NCI-H1436 treated with DMSO at 0.1 percent for 48 hours (cell line): ENCODE data around the gene NOL3.

ENCODE experiments used
- DNase-seq: peaks from one replicate; lab custom pipeline; 2025; lab: John Stamatoyannopoulos, UW

The NOL3 gene

DNA sequence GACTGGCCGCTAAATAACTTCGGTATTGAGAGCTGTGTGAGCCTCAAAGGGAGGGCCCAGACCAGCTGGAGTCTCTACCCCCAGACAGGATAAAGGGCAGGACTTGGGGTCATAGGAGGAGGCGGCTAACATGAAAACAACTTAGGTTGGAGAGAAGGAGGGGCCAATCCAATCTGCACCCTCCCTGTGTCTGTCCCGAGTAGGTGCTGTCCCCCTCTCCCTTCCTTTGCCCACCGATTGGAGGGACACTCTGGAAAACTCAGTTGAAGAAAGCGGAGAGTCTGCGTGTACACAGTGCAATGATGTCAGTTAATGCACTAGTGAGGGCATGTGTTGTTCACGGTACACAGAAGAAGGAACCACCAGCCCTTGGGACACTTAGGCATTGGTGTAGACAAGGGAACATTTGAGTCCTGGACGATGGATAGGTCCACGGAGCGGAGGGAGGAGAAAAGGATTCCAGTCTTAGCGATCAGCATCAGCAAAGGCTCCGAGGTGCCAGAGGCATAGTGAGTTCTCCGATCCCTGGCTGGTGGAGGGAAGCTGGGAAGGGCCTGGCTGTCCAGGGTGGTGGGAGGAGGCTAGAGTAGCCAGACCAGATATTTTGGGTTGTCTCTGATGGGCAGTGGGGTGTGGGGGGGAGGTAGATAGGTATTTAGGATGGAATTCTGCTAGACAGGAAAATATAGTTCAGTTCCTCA lies 761 bp downstream of the NOL3 start:
- DNase-seq = no peak

DNA sequence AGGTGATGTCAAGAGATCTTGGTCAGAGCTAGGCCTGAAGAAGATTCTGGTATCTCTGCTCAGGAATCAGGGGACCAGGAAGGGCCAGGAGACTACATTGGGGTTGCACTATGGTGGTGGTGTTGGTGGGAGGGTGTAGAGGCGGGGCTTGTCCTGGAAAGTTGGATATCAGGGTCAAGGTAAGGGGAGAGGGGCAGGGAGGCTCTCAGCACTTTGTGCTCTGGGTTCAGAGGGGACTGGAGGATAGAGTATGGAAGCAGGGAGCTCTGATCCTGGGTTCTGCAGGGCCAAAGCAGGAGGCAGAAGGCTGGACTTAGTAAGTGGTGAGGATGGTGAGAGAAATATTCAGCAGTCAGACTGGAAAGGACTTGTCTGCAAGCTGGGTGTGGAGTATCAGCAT lies 3.0 kb downstream of the NOL3 start:
- no peak for DNase-seq

DNA sequence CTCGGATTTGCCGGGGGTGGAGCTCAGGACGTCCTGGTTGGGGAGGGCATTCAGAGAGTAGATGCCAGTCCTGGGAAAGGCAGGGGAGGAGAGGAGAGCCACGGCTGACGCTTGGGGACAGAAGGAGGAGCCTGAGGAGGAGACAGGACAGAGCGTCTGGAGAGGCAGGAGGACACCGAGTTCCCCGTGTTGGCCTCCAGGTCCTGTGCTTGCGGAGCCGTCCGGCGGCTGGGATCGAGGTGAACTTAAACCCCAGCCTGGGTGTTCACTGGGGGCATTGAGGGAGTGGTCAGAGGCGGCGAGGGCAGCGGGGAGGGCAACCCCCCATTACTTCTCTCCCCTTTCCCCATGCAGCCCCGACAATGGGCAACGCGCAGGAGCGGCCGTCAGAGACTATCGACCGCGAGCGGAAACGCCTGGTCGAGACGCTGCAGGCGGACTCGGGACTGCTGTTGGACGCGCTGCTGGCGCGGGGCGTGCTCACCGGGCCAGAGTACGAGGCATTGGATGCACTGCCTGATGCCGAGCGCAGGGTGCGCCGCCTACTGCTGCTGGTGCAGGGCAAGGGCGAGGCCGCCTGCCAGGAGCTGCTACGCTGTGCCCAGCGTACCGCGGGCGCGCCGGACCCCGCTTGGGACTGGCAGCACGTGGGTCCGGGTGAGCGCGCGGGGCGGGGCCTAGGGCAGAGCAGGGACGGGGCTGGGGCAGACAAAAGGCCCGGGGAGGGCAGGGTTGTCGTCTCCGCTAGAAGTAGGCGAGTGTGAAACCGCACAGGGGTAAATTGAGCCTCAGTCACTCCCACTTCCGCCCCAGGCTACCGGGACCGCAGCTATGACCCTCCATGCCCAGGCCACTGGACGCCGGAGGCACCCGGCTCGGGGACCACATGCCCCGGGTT lies 3.7 kb downstream of the NOL3 start:
- DNase-seq = no peak

DNA sequence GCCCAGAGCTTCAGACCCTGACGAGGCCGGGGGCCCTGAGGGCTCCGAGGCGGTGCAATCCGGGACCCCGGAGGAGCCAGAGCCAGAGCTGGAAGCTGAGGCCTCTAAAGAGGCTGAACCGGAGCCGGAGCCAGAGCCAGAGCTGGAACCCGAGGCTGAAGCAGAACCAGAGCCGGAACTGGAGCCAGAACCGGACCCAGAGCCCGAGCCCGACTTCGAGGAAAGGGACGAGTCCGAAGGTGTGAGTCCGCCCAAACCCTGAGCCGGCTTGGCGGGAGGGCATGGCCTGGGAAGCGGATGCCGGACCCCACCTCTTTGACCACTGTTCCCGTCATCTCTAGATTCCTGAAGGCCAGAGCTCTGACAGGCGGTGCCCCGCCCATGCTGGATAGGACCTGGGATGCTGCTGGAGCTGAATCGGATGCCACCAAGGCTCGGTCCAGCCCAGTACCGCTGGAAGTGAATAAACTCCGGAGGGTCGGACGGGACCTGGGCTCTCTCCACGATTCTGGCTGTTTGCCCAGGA lies 4.4 kb downstream of the NOL3 start:
- no peak for DNase-seq

DNA sequence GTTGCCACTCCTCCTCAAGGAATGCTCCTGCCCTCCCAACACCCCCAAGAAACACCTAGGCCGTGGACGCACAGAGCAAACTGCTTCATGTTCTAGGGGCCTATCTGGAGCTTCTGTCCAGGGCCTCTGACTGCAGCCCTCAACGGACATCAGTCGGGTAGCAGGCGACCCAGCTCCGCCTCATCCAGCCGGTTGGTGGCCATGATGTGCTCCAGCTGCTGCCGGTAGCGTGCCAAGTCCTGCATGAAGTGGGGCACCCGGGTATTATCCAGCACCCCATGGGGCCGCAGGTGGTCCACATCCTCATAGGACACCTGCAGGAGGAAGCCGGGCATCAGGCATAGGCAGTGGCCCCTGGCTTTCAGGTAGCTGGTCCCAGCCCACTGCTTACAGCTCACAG lies 6.3 kb downstream of the NOL3 start:
- DNase-seq = no peak

DNA sequence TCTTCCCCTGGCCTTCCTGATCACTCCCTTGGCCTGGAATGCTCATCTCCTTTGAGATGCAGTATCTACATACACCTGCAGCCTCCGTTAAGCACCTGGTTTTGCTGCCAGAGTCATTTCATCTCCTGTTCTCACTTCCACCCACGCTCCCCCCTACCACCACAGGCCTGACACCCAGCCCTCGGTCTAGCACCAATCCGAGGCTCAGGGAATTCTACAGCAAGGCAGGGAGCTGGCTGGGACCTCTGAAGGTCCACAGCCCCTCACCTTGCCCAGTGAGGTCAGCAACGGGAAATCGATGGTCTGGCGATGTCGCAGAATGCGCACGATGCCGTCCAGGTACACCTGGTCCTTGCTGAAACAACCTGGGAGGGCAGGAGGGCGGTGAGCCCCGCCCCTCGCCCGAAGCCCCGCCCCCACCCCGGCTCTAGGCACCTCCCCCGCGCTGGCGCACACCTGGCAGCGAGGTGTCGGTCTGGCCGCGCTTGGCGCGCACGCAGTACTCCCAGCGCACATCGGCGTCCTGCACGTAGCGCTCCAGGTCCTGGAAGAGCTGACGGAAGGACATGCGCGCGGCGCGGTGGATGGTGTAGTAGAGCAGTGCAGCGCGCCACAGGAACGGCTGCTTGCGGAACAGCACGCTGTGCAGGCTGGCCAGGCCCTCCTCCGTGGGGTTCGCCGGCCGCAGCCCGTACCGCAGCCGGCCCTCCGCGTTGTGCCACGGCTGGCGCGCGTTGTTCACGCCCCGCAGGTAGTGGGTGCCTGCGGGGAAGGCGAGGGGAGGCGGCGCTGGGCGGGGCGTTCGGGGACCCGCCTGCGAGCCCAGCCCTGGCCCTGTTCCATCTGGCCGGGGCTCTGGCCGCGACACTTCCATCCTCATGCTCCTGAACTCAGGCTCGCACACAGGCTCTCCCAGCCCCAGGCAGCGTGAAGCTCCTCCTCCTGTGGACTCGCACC lies 7.7 kb downstream of the NOL3 start:
- no peak for DNase-seq

DNA sequence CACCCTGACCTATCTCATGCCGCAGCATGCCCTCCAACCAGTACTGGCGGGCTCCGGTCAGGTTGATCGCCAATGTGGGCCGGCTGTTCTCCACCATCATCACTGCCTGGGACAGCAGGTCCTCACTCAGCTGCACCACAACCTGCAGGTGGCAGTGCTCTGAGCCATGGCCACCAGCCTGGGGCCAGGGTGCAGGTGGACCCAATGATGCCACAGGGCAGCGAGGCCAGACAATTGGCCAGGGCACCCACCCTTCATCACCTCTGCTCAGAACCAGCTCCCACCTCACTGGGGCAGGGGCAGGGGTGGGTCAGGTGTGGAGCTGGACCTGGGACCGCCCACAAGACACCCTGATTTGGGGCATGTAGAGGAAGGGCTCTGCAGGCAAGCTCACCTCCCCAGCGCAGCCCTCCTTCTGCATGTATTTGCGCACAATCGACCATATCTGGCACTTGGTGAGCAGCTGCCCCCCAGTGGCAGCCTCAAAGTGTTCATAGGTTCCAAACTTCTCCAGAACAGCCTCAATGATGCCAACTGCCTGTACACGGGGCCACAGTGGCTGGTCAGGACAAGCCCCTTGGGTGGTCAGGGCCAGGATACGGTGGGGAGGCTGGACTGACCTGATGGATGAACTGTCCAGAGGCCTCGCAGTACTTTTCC lies 9.2 kb downstream of the NOL3 start:
- DNase-seq = no peak

DNA sequence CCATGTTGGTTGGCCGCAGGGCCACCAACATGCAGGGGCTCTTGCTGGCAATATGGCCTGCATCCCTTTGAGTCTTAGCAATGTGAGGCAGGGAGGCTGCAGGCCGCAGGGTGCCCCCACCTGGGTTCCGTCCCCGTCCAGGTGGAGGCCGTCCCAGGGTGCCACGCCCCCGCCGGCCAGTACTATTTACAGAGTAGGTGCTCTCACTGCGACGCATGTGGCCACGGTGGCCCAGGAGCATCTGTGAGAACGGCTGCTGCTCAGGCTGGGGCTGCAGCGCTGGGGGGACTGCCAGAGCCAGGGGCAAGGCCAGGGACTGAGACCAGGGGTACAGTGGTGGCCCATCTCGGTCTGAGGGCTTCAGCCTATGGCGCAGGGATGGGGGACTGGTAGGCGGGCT lies 9.8 kb downstream of the NOL3 start:
- DNase-seq = no peak

DNA sequence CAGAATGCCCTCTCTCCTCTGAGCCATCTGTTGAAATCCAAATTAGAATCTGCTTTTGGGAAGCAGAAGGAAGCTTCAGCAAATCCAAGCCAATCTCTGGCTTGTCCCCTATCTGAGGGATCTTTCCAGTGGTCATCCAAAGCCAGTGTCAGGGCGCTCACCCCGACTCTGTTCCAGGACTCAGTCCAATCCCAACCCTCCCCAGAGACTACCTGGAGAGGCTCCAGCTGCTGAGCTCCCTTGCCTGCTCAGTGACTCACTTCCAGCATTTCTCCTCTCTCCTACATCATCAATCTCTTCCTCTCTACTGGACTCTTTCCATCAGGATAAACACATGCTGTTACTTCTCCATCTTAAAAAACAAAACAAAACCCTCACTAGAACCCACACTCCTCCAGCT lies 11.0 kb downstream of the NOL3 start:
- DNase-seq = no peak

DNA sequence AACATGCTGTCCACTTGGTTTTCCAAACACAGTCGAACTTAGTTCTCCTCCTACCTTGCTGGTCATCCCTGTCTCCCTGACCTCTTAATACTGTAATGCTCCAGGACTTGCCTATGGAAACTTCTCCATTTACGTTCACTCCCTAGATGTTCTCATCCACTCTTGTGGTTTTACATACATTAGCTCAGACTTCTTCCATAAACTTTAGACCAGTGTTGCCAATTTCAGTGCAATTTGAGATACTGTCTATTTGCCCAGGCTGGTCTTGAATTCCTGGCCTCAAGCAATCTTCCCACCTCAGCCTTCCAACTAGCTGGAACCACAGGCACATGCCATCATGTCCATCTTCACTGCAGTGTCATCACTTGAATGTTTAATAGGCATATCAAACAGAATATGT lies 11.9 kb downstream of the NOL3 start:
- no peak for DNase-seq

DNA sequence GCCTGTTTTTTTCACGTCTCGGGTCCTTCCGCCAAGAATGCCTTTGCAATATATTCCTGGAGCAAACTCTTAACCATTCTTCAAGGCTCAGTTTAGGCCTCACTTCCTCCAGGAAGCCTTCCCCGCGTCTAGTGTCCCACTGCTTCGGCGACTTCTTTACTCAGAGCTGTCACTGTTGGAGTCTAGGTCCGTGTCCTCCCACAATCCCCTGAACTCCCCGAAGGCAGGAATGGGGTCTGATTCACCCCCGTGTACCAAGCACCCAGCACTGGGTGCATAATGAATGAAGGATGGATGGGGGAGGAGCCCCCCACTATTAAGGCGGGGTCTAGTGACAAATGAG lies 12.9 kb downstream of the NOL3 start:
- DNase-seq = no peak

DNA sequence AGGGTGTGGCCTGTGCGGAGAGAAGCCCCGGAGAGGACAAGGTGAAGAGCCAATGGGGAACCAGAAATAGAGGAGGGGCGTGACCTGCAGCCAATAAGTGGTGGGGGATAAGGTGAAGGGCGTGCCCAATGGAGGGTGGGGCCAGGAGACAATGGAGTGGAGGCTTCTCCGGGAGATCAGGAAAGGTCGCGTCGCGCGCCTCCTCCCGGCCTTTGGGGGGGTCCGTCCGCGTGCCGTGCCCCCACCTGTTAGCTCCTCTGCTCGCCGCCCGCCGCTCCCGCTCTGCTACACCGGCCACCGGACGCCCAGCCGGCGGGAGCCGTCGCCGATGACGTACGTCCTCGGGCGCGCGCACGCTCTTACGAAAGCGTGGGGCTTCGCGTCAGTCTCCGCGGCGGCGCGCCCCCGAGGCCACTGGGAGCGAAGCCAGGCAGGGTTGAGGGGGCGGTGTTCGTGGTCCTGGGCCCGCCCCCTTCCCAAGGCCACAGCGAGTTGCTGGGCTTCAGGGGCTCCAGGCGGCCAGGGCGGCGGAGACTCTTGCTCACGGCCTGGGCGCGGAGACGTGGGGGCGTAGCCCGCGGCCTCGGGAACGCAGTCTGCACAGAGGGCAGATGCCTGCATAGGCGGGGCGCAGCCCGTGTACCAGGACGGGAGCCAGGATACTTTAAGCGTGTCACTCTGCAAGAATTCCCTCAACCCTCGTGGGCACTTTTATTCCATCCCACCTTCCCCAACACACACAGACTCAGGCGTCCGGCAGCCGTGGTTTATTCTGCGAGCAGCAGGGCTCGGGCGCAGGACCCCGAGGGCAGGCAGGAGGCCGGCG lies 13.5 kb downstream of the NOL3 start, which contains the start of gene MATCAP1:
Gene MATCAP1 (minus strand): TSS at position 337 of the 826 bp plus-strand sequence. CDS start 3,353 bp downstream, outside the sequence.
- peak; percentile 96 for DNase-seq

DNA sequence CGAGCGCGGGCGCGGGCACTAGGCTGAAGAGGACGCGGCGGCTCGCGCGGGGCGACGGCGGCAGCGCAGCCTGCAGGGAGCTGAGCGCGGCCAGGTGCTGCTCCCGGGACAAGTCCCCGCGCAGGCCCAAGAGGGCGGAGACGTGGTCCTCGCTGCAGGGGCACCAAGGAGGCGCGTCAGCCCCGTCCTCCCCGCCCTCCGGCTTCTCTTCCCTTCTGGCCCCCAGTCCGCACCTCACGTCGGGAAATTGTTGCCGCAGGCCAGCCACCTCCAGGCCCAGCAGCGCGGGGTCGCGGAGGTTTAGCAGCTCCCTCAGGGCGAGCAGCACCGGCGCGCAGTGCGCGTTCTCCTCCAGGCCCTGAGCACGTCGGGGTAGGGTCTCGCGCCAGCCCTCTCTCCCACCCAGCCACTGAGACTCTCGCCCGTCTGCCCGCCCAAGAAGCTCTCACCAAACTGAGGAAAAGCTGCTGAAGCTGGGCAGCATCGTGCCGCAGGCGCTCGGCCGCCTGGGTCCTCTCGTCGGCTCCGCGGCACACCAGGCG lies 14.2 kb downstream of the NOL3 start:
- no peak for DNase-seq

DNA sequence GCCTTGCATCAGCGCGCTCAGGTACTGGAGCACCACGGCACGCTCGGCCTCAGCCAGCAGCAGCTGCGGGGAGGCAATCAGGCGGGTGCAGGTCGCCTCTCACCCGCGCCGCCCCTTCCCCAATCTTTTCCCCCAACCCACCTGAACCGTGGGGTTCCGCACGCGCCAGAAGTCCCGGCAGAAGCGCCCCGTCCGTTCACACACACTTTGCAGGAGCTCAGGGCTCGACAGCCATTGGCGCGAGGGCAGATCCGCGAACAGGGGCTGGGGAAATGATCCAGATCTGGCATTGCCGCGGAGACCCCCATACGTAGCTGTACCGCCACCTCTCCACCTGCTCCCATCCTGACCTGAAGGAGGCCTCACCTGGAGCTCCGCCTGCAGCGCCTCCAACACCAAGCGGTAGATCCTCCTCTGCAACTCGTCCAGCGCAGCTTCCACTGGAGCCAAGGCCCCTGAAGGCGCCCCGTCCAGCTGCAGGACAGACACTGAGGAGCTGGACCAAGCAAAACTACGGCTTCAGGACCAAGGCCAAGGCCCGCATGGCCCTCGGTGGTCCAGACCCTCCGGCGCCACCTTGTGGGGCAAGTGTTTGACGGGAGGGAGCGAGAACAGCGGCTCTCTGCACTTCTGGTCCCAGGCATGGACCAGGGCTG lies 14.8 kb downstream of the NOL3 start:
- no peak for DNase-seq

DNA sequence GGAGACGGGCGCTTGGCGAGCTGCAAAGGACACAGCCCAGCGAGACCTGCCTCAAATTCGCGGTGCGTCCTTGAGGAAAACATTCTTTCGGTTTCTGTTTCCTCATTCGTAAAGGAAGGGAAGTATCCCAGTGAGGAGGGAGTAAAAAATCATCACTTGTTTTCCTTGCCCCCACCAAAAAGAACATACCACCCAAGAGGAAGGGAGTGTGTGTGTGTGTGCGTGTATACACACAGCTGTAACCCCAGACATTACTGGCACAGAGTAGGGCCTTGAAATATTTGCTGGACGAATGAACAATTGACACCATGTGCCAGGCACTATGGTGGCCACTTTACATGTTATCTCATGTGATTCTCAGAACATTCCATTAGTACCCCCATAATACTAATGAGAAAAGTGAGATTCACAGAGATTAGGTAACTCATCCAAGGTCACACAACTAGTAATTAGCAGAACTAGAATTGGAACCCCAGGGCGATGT lies 15.4 kb downstream of the NOL3 start:
- DNase-seq = no peak

DNA sequence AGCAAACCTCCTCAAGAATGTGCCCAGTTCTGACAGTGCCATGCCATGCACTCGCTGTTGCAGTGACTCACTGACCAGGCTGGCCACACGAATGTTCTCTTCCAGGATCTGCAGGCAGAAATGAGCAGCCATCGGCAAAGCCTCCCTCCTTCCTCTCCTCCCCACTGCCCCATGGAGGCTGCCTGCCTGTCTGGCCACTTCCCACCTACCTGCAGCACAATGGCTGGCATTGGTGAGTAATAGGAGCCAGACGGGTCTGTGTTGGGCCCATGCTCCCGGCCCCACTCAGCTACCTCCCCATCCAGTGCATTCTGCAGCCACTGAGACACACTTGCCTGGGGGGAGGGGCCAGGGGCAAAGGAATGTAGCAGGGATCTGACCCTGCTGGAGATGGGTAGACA lies 16.2 kb downstream of the NOL3 start:
- no peak for DNase-seq

DNA sequence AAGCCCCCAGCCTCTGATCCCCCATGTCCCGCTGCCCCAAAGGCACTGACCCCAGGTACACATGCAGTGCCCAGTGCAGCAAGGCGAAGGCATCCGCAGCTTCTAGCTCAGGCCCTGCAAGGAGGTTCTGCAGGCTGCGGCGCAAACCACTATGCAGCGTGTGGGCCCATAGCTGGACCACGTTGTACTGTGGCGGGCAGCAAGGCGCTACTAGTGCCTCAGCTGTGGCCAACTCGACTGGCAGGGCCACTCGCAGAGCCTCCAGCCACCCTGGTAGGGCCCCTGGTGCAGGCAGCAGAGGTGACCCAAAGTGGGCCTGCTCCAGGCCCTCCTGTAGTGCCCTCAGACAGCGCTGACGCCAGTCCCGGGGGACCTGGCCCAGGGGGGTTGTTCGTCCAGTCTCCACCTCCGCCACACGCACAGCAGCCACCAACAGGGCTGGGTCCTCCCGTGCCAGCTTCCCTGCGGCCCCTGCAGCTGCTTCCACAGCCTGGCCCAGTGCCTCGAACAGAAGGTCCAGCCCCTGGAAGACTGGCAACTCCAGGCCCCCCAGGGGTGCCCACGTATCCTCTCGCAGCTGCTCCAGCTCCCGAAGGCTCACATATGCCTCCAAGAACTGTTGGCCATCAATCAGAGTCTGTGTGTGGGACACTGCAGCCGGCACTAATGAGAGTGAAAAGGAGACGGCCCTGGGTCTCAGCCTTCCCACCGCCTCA lies 17.0 kb downstream of the NOL3 start:
- DNase-seq = no peak

DNA sequence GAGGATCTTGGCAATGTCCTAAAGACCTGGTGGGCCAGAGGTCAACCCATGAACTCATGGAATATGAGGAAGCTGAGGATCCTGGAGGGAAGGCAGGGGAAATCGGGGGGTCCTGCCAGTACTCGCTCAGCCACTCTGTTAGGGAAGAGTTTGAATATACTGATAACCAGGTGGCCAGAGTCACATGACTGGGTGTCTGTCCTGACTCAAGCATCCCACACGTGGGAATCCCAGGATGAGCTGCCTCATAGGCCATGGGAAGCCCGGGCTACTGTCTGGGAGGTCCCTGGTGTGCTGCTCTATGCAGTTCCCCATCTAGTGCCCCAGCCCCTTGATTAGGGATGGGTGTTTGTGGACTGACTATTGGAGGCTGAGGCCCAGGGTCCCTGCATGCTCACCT lies 18.0 kb downstream of the NOL3 start:
- DNase-seq = no peak

DNA sequence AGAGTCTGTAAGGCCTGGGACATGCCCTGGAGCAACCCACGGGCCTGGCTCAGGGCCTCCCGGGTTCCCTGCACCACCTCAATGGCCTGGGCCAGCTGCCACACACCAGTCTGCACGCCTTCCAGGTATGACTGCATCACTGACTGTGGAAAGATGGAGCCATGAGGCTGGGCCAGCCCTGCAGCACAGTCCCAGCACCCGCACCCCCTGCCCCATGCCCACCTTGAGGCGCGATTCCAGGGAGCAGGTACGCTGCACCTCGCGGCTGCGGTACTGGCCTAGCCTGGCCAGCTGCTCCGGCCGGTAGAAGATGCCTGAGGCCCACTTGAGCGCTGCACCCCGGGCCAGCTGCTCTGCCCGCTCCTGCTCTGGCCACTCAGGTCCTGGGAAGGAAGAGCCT lies 18.5 kb downstream of the NOL3 start:
- DNase-seq = no peak
